GM20431 (cell line): ENCODE data around the gene EML1.
"Not testable (repeated sequence)": the region's sequence is repeated elsewhere in the genome, so short reads cannot be mapped to it uniquely, and the experiment has no call there.

ENCODE experiments used
- in situ Hi-C: fragments of 300-500 bp; cut with MseI, MboI; formaldehyde crosslinking; loops from one replicate; pipeline ENCODE4 v1.15.0; 2020; ENCODE audit warnings: low sequenced_read_pairs; ENCODE audit not compliant: unreplicated experiment

The EML1 gene

DNA sequence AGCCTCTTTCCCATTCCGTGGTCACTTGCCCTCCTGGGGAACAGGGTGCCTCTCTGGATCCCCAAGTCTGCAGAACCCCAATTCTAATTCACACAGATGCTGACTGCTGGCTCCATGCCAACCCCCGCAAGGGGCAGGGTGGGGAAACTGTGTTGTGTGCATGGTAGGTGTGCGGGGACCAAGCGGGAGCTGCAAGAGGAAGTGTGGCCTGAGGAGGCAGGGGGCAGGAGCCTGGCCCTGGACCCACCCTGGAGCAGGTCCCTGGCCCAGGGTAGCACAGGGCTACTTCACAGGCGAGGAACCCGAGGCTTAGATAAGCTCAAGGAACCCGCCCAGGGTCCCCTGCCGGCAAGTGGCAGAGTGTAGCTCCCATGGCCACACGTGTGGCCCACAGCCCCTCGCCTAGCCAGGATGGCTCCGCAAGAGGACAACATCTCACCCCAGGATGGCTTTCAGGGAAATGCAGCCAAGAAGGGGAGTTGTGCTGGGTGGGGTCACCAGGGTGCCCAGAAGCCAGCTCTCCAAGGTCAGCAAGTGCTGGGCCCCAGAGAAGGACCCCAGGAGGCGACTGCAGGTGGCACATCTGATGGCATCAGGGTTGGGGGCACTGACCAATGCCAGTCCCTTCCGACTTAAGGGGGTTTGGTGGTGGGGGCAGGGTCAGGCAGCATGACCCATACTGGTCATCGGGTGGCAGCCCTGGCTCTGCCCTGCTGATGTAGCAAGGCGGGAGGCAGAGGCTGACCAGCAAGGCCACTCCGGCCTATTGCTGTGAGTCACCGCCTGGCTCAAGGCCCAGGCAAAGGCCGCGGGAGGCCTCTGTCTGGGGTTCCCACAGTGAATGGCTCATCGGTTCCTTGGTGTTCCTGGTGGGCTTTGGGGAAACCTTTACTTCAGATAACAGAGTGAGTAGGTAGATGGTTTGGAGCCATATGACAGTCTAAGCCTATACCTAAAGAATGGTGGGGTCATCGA lies 37.3 kb upstream of the EML1 start:
- in situ Hi-C loops = no loop called here

DNA sequence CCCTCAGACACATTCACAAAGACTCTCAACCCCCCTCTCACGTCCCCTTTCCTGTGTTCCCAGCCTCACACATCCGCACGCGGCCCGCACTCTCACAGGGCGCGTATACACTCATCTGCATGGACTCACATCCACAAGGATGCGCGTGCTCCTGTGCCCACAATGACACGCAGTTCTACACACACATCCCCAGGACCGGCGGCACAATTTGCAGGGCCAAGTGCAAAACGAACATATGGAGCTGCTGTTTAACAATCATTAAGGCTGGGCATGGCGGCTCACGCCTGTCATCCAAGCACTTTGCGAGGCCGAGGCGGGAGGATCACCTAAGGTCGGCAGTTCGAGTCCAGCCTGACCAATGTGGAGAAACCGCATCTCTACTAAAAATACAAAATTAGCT lies 36.4 kb upstream of the EML1 start:
- in situ Hi-C loops = no loop called here

DNA sequence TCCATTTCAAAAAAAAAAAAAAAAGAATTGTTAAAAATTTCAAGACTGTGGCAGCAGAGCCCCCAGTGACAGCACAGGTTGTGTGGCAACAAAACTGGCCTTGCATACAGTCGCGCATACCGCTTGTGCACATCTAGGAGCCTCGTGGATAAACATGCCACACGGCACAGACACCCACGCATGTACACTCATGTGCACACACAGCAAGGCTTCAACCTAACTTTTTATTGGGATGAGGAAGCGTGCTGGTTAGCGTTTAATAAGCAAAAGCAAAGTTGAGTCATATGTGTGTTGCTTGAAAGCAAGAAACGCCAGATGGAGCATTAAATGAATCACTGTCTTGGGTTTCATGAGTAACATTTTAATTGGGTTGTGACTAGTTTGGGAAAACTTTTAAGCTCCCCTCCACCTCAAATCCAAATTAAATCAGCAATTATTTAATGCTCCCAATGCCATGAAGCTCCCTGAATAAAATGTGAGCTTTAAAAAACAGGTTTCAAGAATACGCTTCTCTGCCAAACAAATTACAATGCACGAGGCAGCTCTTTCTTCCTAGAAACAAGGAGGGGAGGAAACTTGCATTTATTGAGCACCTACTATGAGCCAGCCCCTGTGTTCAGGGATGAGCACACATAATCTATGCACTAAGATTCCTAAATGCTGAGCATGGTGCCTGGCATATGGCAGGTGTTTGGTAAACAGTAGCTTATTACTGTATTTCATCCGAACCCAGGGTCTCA lies 35.7 kb upstream of the EML1 start:
- in situ Hi-C loops = no loop called here

DNA sequence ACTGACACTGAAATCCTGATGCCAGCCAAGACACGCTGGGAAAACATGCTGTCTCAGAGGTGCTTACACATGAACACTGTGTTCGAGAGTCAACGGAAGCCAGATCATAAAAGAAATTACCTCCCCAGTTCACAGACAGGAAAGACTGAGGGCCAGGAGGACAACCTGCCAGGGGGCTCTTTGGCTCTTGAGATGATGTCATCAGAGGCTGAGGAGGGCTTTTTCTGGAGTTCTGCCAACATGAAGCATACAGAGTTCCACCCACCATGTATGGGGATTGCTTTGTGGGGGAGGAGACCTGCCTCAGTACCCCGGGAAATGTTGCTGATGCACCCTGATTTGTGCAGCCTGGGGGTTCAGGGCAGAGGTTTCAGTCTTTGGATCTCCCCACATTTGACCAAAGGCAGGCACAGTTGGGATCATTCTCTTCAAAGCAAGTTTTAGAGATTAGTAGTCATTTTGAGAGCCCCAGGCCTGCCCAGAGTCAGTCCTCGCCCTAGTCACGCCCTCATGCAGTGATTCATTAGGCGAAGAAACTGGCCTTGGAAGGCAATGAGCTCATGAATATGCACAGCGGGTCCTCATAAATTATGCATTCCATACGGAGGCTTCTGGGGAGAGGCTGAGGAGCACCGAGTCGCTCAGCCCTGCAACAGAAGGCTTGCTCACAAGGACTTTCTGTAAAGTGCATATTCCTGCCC lies 34.9 kb upstream of the EML1 start:
- in situ Hi-C loops = no loop called here

DNA sequence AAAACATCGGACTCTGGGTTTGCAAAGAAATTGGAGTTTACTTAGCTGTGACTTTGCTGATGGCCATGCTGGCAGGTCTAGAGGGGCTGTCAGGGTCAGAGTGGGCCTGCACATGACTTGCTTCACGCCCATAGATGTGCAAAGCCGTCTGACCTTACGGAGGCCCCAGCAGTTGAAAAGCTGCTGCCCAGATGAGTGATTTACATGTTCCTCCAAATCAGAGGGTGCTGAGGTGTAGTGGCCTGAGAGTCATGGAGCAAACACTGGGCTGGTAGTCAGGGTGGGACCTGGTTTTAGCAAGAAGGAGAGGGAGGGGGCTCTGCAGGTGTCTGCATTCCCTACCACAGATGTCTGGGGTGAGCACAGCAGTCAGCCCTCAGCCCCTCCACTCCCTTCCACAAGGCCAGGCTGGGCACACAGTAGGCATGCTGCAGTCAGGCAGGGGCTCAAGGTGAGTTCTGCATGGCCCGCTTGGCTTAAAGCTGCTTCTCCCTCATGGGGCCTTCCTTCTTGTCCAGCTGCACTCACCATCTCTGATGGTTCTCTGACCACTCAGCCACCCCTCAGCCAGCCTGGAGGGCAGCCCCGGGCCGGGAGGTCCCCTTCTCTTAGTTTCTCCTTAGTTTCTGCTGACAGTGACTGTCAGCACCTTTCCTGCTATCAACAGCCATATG lies 34.2 kb upstream of the EML1 start:
- in situ Hi-C loops = no loop called here

DNA sequence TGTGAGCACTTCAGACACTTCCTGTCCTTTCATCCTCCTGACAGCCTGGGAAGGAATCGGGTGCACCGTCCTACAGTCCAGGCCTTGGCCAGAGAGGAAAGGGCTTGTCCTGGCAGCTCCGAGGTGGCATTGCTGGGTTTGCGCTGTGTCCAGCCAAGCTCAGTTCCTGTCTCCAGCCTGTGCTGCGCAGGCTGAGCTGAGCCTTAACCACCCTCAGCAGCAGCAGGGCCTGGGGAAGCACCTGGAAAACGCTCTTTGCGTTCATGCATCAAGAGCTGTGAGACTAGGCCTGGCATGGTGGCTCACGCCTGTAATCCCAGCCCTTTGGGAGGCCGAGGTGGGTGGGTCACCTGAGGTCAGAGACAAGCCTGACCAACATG lies 33.7 kb upstream of the EML1 start:
- in situ Hi-C loops = no loop called here

DNA sequence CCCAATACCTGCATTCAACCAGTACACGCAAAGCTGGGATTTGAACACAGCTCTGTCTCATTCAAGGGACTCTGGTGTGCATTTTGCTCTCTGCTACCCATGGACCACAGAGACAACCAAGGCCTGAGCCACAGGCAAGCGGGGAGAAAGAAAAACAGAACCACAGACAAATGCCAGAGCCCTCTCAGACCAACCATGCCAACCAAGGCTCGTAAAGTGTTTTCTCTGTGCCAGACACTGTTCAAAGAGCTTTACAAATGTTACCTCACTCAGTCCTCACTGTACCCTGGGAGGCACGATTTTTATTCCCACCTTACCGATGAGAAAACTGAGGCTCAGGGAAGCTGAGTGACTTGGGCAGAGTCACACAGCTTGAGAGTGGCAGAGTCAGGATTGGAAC lies 32.4 kb upstream of the EML1 start:
- in situ Hi-C loops = no loop called here

DNA sequence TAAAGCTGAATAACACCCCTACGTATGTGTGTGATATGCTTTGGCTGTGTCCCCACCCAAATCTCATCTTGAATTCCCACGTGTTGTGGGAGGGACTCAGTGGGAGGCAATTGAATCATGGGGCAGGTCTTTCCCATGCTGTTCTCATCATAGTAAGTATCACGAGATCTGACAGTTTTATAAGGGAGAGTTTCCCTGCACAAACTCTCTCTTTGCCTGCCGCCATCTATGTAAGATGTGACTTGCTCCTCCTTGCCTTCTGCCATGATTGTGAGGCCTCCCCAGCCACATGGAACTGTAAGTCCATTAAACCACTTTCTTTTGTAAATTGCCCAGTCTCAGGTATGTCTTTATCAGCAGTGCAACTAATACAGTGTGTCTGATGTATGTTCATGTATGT lies 30.3 kb upstream of the EML1 start:
- in situ Hi-C loops = not testable (repeated sequence)

DNA sequence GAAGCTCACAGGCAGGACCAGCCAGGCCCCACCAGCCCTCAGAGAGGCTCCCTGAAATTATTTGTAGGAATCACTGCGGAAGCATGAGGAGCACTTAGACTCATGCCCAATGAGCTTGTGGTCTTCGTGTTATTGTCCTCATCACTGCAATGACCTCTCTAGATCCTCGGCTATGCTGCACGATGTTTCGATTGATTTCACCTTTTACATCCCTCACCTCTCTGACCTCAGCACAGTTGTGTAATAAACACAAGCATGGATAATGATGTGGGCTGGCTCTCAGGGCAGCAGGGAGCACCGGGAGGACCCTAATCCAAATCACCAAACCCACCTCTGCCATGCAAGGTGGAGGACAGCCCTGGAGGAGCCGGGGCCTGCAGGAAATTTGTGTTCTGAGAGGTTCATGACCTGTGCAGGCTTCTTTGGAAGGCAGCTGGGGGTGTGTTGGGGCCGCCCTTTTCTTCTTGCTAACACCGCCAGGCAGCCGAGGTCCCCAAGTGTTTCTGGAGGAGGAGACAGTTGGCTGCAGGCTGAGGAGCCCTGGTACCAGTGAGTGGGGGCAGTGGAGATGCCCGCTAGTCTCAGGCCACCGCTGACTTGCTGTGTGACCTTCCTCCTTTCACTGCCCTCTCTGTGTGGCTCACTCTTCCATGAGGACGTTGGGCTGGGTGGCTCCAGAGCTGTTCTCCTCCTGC lies 29.5 kb upstream of the EML1 start:
- in situ Hi-C loops = no loop called here

DNA sequence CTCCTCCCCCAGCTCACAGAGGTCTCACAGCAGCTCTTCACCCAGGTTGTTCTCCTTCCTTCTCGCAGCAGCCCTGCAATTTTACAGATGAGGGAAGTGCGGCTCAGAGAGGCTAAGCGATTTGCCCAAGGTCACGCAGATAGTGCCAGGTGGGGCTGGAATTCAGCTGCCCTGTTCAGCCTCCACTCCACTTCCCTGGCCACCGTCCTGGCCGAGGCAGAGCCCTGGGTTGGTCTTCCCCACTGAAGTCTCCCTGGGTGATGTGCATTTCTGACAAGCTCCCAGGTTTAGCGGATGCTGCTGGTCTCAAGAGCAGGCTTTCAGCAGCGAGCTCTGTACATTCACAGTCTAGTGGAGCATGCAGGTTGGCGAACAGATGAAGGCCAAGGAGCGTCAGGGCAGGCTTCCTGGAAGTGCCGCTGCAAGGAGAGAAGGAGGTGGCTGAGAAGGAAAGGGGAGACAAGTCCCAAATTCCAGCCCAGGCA lies 28.9 kb upstream of the EML1 start:
- in situ Hi-C loops = no loop called here

DNA sequence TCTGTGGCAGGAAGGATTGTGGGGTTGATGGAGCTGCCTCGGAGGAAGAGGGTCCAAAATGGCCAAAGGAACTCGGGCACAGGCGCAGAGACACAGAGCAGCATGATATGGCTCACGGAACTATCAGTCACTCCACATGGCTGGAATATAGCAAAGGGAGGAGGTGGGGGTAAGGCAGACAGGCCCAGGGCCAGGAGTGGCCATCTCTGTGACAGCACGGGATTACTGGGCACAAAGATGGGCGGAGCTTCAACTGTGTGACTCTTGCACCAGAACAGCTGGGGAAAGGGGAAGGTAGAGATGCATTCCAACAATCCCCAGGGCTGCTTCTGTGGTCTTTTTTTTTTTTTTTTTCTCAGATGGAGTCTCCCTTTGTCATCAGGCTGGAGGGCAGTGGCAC lies 24.8 kb upstream of the EML1 start:
- in situ Hi-C loops = no loop called here

DNA sequence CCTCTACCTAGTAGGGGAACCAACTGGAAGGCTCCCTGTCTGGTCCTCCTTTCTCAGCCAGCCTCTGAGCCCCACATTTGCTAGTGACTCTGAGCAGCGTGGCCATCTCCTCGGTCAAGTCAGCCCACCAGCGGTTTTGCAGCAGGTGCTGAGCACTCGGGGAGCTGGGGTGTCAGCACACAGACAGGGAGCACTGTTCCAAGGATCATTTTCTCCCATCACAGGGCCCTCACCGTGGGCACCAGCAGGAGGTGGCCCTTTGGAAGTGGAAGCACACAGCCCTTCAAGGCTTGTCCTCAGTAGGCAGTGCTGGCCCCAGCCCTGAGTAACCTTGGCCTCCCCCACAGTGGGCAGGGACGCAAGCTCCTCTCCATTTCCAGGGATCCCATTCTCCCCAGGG lies 24.1 kb upstream of the EML1 start:
- in situ Hi-C loops = no loop called here

DNA sequence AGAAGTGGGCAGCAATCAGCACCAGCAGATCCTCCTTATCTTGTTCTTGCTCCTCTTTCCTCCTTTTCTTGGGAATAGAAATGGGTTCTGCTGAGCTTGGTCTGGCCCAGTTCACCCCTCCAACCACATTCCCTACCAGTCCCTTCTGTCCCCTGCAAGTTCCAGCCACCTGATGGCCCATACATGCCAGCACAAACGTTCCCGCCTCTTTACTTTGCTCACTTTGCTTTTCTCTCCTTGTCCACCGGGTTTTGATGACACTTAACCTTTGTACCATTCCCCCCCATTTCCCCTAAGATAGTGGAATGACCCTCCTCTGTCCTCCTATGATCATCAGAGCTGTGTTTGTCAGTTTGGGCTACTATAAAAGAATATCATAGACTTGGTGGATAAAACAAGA lies 23.4 kb upstream of the EML1 start:
- in situ Hi-C loops = no loop called here

DNA sequence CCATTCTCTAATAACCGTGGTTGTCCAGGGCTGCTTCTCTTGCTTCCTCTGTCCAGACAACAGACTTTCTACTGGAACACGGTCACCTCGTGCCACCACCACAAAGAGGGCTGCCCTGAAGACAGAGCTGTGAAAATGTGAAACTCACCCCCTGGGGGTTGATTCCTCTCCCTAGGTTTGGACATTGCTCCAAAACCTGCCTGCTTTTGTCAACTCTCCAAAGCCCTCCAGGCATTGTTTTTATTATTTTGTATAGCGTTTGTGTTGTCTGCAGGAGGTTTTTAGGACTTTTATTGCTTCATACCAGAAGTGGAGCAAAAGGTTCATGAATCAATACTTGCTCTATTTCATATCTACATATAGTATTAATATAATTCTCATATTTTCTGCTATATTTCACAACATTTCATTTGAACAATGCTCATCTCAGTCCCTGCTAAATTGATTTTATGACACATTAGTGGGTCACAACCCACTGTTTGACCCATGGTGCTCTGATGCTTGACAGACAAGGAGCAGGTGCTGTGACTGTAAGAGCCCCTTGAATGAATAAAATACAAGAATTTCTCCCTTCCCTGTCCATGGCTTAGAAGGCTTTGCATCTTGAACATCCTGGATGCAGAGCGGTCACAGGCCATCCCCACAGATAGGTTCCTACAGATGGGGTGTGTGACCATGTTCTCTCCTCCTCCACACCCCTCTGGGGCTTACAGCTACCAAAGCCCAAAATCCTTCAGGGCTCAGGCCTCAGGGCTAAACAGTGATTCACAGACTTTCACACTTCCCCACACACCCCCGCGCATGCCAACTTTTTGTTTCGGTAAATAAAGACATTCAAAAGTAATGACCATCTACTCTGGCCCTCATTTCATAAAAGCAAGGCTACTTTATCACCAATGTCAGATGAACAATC lies 20.6 kb upstream of the EML1 start:
- in situ Hi-C loops = no loop called here

DNA sequence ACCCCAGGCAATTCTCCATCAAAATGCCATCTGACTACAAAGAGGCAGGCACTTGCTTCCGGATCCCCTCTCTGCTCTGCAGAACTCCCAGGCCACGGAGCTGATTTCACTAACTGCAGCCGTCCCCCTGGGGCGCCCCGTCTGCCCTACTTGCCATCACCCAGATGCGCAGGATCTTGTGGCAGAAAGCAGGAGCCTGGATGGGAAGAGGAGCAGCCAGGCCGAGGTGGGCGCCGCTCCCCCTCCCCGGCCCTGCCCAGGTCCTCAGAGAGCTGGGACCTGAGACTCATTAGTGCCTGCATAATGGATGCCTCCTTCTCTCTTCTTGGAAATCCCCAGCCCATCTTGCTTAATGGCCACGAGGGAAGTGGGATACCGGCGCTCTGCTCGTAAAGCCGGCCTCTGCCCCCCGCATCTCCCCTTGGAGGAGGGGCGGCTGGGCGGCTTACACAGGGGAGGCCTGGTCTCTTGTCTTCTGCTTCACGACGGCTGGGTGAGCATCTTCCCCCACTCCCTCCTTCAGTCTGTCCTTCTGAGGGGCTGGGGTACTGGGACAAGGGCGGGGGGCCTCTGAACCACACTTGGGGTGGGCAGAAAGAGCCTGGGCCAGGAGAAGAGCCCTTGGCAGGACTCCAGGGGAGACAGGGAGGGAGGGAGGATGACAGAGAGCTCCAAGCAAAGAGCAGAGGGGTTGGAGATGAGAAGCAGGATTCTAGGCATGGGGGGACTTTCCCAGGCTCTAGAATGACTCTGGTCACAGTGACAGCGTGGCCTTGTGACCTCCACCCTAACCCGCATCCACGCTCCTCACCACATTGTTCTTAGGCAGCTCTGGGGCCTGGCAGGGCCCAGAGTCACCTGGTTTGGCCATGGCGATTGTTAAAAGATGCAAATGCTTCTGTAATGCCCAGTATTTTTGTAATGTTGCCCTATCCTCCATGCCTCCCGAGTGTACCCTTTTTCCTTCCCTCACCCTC lies 19.4 kb upstream of the EML1 start:
- in situ Hi-C loops = no loop called here

DNA sequence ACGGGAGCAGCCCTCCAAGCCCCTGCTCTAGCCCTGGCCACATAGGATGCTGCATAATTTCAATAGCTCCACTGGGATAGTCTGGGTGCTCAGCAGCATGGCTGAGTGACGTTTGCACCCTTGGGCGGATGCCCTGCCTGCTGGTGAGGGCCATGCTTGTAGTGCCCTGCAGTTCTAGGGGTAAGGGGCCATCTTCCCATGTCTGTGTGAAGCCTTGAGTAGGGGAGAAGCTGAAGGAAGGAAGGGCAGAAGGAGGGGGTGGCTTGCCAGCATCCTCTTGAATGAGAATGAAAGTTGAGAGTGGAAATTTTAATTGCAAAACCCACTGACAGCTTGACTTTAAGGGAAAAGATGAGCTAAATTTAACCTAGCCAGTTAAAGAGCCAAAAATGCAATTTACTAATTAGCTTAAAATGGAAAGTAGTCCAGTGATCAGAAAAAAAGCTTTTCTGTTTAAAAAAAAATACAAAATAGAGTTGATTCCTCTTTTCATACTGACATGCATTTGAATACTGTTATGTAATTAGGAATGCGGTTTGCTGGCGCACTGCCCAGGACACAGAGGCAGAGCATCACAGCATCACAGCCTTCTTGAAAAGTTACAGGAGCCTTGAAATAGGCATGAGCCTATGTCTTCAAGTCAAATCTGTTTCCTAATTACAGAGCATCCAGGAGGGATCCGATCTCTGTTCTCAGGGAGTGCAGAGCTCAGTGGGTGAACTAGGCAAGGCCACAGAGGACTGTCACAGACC lies 18.5 kb upstream of the EML1 start:
- in situ Hi-C loops = no loop called here

DNA sequence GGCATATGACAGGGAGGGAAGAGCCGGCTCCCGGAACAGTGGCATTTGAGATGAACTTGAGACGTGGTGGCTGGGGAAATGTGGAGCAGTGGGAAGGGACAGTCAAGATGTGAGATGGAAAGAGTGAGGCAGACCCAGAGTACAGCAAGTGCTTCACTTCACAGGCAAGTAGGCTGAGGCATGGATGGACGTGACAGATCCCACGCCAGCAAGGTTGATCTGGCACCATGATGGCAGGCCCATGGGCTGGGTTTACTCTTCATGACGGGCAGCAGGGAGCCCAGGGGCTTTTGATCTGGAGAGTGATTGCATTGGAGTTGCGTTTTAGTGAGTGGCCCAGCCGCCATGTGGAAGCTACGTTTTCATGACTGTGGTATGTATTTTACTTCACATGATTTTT lies 17.9 kb upstream of the EML1 start:
- in situ Hi-C loops = no loop called here
